Nephron (organoid): ENCODE results near the gene NDUFB6.
"Not testable (repeated sequence)": the region's sequence is repeated elsewhere in the genome, so short reads cannot be mapped to it uniquely, and the experiment has no call there.

ENCODE experiments used
- H3K27ac Mint-ChIP-seq, 3 experiments: 2 replicates each; pipeline ENCODE4 v1.8.0; 2020; ENCODE audit warnings: mixed read lengths in 3 of 3, mild to moderate bottlenecking in 2 of 3, moderate library complexity in 1 of 3
- H3K27me3 Mint-ChIP-seq: 2 replicates; pipeline ENCODE4 v1.8.0; 2021; ENCODE audit warnings: low read depth, mild to moderate bottlenecking, moderate library complexity, mixed read lengths
- H3K36me3 Mint-ChIP-seq: 2 replicates; pipeline ENCODE4 v1.8.0; 2020; ENCODE audit warnings: low read depth, mixed read lengths
- H3K4me1 Mint-ChIP-seq: 2 replicates; pipeline ENCODE4 v1.8.0; 2020; ENCODE audit warnings: mixed read lengths
- H3K4me3 Mint-ChIP-seq, 3 experiments: 2 replicates each; pipeline ENCODE4 v1.8.0; 2020; ENCODE audit warnings: mild to moderate bottlenecking in 3 of 3, mixed read lengths in 3 of 3, moderate library complexity in 2 of 3
- H3K9me3 Mint-ChIP-seq: 2 replicates; pipeline ENCODE4 v1.8.0; 2020; ENCODE audit warnings: mixed read lengths
- CTCF ChIP-seq, 3 experiments: fragments of 200-600 bp; sonication (generic); IDR thresholded peaks; one replicate each; pipeline ENCODE4 v1.5.0; 2021; ENCODE audit warnings: antibody characterized with exemption in 3 of 3; ENCODE audit not compliant: unreplicated experiment in 3 of 3

The NDUFB6 gene

GRCh38 chr9:32524892-32525708 lies 47.9 kb downstream of the NDUFB6 start:
- Mint-ChIP-seq H3K27me3 (no peaks in the 10 kb centered on the region), H3K4me3 (peak overlapping the region; percentile 91 to 93 (median 93)), H3K9me3 (peaks cover 20% of the 10 kb centered on the region), H3K36me3 (peaks cover 18% of the 10 kb centered on the region), H3K27ac (peak overlapping the region; percentile 80 to 95 (median 92)), H3K4me1 (peaks cover 20% of the 10 kb centered on the region)
- no peak for TF ChIP-seq CTCF (IDR thresholded peaks at IDR 0.05; ENCODE audit: unreplicated experiment in 3 of 3)

- not testable (repeated sequence) for H3K27ac Mint-ChIP-seq, H3K27me3 Mint-ChIP-seq
- peaks cover 18% of the 10 kb centered on the region for H3K36me3 Mint-ChIP-seq
- peaks cover 20% of the 10 kb centered on the region for H3K4me1 Mint-ChIP-seq
- H3K4me3 Mint-ChIP-seq: peak overlapping the region; percentile 32 to 69 (median 61)
- peaks cover 20% of the 10 kb centered on the region for H3K9me3 Mint-ChIP-seq
Observed at GRCh38 chr9:32524558-32524891, 48.4 kb downstream of the NDUFB6 start.

DNA sequence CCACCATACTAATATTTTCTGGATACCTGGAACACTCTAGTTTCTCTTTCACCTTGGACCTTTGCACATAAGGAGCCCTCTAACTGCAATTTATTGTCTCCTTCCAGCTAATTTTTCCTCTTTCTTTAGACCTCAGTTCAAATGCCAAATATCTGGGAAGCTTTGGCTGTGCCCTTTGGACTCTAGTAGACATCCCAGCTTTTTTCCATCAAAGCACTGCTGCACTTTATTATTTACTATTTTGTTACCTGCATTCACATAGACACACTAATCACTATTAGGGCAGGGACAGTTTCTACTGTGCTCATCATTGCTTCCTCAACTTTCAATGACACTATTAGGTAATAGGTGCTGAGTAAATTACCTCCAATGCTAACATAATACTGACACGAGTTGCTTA lies 49.0 kb downstream of the NDUFB6 start:
- Mint-ChIP-seq H3K36me3 (peaks cover 18% of the 10 kb centered on the region), H3K4me1 (peaks cover 20% of the 10 kb centered on the region), H3K27ac (no peak overlapping the region), H3K9me3 (peaks cover 20% of the 10 kb centered on the region), H3K27me3 (no peaks in the 10 kb centered on the region), H3K4me3 (peak overlapping the region in 1 of 3 experiments; percentile 69)
- TF ChIP-seq CTCF (IDR thresholded peaks at IDR 0.05; ENCODE audit: unreplicated experiment in 3 of 3): no peak

DNA sequence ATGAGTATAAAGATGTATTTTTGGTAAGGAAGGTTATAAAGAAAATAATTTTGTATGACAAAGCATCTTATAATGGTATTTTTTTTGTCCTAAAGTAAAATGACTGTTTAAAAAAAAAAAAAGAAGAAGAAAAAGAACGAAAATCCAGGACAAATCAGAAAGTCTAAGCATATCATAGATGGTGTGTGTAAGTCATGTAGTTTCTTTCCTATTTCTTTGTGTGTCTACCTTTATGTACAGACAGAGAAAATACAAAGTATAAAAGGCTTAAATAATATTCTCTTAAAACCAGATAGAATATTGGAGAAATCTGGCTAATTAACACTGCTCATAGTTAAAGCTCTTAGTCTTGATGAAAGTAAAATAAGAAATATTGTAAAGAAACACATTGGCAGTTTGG lies 54.7 kb downstream of the NDUFB6 start:
- TF ChIP-seq CTCF (IDR thresholded peaks at IDR 0.05; ENCODE audit: unreplicated experiment in 3 of 3): no peak
- H3K36me3 Mint-ChIP-seq: peaks cover 26% of the 10 kb centered on the region
- no peak overlapping the region for H3K4me3 Mint-ChIP-seq
- H3K4me1 Mint-ChIP-seq: no peaks in the 10 kb centered on the region
- peaks cover 46% of the 10 kb centered on the region for H3K9me3 Mint-ChIP-seq
- no peaks in the 10 kb centered on the region for H3K27me3 Mint-ChIP-seq
- H3K27ac Mint-ChIP-seq: no peak overlapping the region

- Mint-ChIP-seq H3K4me3 (no peak overlapping the region), H3K36me3 (peaks cover 18% of the 10 kb centered on the region), H3K27me3 (no peaks in the 10 kb centered on the region), H3K27ac (no peak overlapping the region), H3K9me3 (peaks cover 46% of the 10 kb centered on the region), H3K4me1 (no peaks in the 10 kb centered on the region)
- no peak for TF ChIP-seq CTCF (IDR thresholded peaks at IDR 0.05; ENCODE audit: unreplicated experiment in 3 of 3)
Observed at GRCh38 chr9:32516241-32516640, 56.7 kb downstream of the NDUFB6 start.

DNA sequence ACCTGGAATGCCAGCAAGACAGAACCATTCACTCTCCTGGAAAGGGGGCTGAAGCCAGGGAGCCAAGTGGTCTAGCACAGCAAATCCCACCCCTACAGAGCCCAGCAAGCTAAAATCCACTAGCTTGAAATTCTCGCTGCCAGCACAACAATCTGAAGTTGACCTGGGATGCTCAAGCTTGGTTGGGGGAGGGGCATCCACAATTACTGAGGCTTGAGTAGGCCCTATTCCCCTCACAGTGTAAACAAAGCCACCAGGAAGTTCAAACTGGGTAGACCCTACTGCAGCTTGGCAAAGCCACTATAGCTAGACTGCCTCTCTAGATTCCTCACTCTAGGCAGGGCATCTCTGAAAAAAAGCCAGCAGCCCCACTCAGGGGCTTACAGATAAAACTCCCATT lies 64.2 kb downstream of the NDUFB6 start:
- no peaks in the 10 kb centered on the region for H3K27me3 Mint-ChIP-seq

More for the DNA sequence above, 64.2 kb downstream of the NDUFB6 start:
- TF ChIP-seq CTCF (IDR thresholded peaks at IDR 0.05; ENCODE audit: unreplicated experiment in 3 of 3): no peak
- H3K4me3 Mint-ChIP-seq: no peak overlapping the region
- H3K9me3 Mint-ChIP-seq: peaks cover 18% of the 10 kb centered on the region
- peaks cover 5% of the 10 kb centered on the region for H3K36me3 Mint-ChIP-seq
- H3K27ac Mint-ChIP-seq: no peak overlapping the region
- no peaks in the 10 kb centered on the region for H3K4me1 Mint-ChIP-seq
